DMS153 treated with DMSO at 0.1 percent for 48 hours (cell line): ENCODE results near the gene HNRNPM.
"Not testable (repeated sequence)": the region's sequence is repeated elsewhere in the genome, so short reads cannot be mapped to it uniquely, and the experiment has no call there.

ENCODE experiments used
- DNase-seq: peaks from one replicate; lab custom pipeline; 2025; ENCODE audit not compliant: unreplicated experiment; lab: John Stamatoyannopoulos, UW

HNRNPM gene

DNA sequence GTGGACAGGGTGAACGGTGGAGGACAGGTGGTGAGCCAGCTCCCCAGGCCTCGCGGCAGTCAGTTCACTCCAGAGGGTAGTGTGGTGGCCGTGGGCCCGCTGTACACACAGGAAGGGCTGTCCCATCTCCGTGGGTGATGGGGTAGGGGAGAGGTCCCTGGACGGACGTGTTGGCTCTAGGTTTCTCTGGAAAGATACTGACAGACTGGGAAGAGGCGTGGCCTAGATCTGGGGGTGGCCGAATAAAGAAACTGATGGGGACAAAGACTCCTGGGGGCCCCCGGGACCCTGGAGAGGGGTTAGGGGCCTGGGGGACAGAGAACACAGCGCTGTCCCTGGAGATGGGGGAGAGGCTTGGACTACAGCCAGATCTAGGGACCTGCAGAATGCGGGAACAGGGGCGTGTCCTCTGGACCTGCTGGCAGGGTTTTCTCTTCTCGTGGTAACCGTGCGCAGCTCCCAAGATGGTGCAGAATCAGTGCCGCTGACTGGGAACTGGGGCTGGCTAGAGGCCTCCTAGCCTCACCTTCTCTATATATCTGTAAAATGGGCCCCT lies 61.7 kb downstream of the HNRNPM start:
- no peak for DNase-seq

DNA sequence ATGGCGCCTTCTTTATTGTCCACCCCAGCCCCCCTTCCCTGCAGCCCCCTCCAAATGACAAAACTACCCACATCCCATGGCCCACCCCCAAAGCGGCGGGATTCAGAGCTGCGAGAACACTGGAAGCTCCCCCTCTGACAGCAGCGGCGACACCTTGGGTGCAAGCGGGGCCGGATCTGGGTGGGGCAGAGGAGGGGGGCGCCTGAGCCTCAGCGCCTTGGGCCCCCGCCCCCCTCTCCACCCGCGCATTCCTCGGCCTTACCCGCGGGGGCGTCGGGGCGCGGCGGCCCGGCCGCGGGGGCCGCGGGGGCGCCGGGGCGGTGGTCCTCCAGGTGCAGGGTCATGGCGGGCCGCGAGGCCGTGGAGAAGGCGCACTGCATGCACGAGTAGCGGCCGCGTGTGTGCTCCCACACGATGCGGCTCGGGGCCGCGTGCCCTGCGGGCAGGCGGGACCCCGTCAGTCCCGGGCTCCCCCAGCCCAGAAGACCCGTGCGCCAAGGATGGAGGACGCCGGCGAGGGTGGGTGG lies 65.9 kb downstream of the HNRNPM start:
- DNase-seq = no peak

DNA sequence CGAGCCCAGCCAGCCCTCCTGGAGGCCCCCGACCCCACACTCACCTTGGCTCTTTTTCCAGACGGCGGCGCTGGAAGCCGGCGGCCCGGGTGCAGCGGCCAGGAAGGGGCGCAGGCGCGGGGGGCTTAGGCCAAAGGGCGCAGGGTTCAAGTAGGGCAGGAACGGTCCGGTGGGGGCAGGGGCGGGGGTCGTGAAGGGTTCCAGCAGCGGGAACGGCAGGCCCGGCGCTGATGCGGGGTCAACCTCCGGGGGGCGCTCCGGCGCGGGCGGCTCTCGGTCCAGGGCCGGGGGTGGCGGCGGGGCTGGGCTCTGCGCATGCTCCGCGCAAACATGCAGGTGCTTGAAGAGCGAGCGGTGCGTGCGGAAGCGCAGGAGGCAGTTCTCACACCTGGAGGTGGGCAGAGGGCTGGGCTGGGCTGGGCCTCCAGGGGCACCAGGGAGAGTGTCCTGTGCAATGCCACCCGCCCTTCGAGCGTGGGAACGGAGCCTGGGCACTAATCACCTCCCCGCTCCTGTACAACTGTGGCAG lies 66.9 kb downstream of the HNRNPM start:
- no peak for DNase-seq

DNA sequence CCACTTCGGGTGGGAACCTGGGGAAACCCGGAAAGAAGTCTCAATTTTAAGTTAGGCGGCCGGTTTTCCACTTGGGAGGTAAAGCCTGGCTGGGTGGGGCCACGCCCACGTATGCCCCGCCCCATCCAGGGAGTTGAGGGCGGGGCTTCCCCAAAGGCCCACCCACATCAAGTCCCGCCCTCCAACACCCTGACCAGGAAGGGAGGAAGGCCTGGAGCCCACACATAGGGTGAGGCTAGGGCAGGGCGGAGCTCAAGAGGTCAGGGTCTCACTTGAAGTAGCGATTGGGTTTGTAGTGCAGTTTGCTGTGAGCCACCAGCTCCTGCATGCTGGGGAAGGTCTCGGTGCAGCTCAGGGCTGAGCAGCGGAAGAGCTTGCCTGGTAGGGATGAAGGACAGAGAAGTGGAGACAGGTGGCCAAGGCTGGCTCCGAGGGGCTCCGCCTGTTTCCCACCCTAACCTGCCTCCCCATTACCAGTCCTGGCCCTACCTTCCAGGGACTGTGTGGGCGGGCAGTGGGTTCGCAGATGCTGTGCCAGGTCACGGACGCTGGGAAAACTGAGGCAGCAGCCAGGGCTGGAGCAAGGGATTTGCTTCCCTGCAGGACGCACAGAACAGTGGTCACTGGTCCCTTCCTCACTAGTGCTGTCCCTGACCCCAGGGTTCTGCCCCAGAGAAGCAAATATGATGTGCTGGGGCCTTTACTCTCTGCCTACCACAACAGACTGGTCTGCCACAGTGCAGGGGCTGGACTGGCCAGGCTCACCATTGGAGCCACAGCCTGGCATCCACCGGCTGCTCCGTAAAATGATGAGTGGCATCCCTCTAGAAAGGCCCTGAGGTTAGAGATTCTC lies 67.6 kb downstream of the HNRNPM start:
- no peak for DNase-seq

DNA sequence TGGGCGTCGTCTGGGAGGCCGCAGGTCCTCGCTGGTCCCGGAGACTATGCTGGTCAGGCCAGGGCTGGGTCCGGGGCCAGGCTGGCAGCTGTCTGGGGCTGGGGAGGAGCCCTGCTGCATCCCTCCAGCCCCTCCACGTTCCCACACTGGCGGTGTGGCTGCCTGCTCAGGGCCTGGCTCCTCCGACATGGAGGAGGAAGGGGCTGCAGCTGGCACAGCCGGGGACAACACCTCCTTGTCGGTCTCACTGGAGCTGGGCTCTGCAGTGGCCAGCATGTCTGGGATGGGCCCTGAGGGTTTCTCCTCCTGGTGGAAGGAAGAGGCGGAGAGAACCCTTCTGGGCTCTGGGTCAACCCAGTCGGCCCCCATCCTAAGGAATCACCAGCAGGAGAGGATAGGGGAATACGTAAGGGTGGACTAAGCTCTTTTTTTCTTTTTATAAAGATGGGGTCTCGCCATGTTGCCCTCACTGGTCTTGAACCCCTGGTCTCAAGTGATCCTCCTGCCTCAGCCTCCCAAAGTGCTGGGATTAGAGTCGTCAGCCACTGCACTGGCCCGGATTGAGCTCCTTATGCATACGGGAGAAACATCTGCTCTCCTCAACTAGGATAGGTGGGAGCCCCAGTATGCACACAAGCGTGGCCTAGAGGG lies 68.4 kb downstream of the HNRNPM start:
- DNase-seq = no peak

DNA sequence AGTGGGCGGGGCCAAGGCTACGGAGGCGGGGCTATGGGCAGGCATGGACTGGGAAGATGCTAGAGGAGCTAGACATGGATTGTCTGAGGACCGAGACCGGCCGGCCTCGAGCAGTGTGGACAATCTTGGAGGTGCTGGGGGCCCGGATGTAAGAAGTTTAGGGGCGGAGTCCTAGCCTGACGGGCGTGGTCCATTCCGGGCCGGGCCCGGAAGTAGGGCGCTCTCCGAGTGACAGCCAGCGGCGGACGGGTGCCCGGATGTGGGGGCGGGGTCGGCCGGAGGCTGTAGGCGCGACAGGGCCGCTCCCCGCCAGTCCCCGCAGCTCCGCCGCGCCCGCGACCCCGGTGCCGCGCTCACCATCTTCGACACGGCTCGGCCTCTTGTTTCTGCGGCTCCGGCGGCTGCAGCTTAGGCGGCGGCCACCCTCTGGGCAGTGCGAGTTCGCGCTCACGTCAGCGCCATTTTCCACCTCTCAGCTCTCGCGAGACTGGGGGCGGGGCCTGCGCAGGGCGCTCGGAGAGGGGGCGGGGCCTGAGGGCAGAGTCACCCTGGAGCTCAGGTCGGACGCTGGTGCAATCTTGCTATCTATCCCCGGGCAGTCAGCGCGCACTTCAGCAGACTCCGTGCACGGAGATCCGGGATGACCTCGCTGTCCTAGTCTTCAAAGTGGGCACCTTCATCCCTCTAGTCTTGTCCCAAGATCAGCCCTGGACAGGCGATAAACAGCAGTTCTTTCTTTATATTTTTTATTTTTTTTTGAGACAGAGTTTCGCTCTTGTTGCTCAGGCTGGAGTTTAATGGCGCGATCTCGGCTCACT lies 69.1 kb downstream of the HNRNPM start, which contains the start of gene ZNF414:
Gene ZNF414 (minus strand): TSS at position 481 of the 818 bp plus-strand sequence. CDS start 121 bp downstream, at position 360.
- DNase-seq = peak; percentile 79

DNA sequence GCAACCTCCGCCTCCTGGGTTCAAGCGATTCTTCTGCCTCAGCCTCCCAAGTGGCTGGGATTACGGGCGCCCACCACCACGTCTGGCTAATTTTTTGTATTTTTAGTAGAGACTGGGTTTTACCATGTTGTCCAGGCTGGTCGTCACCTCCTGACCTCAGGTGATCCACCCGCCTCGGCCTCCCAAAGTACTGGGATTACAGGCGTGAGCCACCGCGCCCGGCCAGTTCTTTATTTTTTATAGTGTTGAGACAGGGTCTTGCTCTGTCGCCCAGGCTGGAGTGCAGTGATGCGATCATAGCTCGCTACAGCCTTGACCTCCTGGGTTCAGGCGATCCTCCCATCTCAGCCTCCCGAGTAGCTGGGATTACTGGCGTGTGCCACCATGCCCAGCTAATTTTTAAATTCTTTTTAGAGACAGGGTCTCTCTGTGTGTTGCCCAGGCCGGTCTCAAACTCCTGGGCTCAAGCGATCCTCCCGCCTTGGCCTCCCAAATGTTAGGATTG lies 69.8 kb downstream of the HNRNPM start:
- not testable (repeated sequence) for DNase-seq

DNA sequence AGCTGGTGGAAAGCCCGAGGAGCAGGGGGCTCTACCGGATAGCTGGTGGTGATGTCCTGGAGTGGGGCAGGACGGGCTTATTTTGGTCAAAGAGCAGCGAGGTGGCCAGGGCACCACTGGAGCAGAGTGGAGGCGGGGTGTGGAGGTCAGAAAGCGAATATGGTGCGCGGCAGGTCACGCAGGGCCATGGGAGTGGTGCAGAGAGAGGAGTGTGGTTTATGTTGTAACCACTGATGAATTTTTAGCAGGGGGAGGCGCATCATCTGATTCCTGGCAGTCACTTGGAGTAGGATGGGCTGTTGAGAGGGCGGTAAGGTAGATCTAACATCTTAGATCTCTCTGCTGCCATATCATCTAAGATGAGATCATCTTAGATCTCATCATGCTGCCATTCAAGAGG lies 70.5 kb downstream of the HNRNPM start:
- no peak for DNase-seq

DNA sequence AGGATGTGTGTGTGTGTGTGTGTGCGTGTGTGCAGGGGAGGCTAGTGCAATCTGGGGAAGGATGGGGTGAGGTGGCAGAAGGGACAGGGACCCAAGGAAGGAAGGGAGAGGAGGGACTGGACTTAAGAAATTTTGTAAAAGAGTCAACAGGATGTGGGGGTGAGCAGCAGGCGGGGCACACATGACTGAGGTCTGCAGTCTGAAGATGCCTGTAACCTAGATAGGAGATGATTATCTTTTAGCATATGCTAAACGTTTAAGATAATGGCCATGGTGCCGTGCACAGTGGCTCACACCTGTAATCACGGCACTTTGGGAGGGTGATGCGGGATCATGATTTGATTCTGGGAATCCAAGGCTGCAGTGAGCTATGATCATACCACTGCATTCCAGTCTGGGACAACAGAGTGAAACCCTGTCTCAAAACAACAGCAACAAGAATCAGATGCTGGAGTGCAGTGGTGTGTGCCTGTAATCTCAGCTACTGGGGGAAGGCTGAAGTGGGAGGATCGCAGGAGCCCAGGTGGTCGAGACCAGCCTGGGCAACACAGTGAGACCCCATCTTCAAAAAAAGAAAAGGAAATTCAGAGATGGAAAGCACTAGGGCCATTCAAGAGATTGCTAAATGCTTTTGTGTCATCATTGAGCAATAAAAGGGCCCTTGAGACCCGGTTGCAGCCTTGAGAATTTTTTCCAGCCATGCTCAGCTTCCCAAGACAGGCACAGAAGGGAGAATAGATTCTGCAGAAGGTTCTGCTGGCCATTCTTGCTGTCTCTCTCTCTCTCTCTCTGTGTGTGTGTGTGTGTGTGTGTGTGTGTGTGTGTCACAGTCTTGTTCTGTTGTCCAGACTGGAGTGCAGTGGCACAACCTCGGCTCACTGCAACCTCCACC lies 73.0 kb downstream of the HNRNPM start:
- no peak for DNase-seq

DNA sequence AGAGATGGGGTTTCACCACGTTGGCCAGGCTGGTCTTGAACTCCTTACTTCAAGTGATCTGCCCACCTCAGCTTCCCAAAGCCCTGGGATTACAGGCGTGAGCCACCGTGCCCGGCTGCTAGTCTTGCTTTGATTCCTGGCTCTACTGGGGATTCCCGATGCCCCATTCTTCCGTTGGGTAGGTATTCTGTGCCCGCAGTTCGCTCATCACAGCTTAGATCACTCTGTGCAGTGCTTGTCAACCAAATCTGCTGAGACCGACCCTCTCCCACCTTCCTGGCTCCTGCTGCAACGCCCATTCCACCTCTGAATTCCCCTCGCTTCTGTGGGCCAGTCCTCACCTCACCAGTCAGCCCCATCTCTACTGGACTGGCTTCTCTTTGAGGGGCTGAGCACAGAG lies 73.8 kb downstream of the HNRNPM start:
- no peak for DNase-seq

DNA sequence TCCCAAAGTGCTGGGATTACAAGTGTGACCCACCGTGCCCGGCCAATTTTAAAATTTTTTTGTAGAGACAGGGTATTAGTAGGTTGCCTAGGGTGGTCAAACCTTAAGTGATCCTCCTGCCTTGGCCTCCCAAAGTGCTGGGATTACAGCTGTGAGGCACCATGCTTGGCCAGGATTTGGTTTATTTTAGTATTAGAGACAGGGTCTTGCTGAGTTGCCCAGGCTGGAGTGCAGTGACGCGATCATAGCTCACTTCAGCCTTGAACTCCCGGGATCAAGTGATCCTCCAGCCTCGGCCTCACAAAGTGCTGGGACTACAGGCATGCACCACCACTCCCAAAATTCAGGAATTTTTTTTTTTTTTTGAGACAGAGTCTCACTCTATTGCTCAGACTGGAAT lies 74.6 kb downstream of the HNRNPM start:
- DNase-seq = no peak

DNA sequence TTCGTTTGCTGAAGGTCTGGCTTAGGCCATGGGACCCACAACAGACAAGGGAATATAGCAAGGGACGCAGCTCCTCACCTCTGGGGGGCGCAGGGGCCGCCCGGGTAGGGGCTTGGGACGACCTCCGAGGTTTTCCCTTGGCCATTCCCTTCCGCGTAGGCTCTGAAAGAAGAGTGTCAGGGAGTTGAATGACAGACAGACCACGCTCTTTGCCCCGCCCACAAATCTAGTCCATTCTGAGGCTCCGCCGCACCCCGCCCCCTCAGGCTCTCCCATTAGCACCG lies 80.6 kb downstream of the HNRNPM start:
- DNase-seq = no peak

DNA sequence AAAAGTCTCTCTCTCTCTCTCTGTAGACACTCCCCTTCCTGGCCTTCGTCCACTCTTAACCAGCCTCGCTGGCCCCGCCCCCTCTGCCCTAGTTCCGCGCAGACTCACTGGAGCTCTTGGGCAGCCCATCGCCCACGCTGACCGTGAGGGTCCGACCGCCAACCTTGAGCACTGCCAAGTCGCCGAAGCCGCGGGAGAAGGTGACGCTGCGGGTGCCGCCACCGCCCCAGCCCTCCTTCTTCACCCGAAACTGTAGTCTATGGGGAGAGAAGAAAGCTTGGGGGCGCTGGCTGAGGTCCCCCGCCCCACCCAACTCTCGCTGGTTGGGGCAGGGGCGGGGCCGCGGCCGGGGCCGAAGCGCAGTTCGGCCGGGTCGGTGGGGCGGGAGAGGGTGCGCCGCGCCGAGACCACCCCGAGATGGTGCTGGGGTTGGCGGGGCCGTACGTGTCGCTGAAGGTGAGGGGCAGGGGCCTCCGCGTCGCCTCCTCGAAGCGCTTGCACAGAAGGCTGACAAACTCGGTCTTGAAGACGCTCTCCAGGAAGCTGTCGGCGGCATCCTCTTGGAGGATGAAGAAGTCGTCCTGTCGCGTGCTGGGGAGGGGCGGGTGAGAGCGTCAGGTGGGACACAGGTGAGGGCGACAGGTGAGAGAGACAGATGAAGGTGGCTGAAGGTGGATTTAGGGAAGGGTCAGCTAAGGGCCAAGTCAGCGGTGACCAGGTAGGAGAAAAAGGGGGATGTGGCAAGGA lies 81.7 kb downstream of the HNRNPM start:
- DNase-seq = no peak

DNA sequence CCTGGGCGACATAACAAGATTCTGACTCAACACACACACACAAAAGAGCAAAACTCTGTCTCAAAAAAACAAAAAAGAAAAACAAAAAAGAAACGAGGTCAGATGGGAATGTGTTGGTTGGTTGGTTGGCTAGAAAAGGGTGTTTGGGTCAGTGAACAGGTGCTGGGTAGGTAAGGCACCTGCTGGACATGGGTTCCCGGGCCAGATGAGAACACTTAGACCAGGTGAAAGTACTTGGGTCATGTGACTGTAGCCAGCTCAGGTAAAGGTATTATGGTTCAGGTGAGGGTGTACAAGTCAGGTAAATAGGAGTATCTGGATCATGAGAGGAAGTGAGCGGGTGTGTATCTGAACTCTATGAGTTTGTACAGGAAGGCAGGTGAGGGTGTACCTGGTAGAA lies 83.7 kb downstream of the HNRNPM start:
- no peak for DNase-seq

DNA sequence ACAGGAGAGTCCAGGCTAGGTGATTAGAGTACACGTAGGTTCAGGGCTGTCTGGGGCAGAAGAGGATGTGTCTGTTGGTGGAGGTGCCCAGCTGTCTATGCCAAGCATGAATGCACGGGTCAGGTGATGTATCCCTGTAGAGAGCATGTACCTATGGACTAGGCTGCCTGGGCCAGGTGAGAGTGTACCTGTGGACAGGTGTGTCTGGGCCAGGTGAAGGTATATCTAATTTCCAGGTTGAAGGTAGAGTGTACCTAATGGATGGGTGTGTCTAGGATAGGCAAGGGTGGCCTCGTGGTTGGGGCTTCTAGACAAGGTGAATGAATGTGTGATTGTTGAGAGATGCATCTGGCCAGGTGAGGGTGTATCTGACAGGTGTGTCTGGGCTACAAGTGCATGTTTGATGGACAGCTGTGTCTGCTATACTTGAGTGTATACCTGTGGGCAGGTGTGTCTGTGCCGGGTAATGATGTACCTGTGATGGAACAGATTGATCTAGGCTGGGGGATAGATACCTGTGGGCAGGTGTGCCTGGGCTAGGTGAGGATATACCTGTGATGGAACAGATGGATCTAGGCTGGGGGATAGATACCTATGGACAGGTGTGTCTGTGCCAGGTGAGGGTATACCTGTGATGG lies 84.7 kb downstream of the HNRNPM start:
- no peak for DNase-seq

DNA sequence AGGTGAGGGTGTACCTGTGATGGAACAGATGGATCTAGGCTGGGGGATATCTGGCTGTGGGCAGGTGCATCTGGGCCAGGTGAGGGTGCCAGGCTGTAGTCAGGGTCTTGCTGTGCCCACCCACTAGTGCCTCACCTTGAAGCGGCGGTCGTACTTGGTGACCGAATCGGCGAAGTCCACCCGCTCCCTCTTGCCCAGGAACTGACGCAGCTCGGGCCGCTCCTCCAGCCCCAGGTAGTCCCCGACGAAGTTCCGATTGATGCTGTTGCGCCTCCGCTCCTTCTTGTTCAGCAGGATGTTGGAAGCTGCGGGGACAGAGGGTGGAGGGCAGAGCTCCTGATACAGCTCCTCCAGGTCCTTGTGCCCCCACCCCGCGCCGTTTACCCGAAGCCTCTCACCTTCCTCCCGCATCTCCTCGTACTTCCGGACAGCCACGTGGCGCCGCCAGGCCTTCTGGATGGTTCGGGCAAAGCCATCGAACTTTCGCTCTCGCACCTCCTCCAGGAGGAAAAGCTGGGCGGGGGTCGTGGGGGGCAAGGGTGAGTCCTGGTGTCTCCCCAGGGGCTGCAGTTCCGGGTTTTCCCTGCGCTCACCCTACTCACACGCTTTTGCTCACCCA lies 85.4 kb downstream of the HNRNPM start:
- DNase-seq = no peak

DNA sequence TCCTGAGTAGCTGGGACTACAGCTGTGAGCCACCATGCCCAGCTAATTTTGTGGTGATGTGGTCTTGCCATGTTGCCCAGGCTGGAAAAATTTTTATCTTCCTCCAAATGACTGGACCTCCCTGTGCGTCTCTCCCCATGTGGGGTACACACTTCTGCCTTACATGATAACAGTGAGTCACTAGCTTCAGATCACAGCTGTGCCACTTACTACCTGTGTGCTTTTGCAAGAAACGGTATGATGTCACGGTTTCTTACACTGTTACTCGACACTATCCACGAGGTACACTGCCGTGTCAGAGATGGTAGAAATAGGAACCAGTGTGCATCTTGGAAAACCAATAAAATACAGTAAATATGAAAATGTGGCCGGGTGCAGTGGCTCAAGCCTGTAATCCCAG lies 86.7 kb downstream of the HNRNPM start:
- DNase-seq = no peak

DNA sequence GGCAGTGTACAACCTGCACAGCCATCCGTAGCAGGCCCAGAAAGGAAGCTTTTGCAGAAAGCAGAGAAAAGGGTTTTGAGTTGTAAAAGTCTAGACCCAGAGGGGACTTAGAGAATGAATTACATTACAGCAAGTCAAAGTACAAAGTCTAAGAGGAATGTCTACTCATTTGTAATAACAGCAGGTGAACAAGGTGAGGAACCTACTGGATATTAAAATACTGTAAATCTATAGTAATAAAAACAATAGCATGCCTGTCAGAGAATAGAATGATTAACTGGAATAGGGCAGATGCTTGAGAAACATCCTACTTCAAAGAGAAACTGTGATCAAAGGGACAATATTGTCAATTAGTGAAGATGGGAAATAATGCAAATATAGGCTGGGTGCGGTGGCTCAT lies 87.5 kb downstream of the HNRNPM start:
- DNase-seq = no peak
